CD8-positive, alpha-beta memory T cell (primary cell): ENCODE data around the gene GLYAT. TPM values are rescaled to one million over a fixed set of nuclear protein-coding genes. Genes with fewer than 3 reads are reported as not detected.

Source experiments
- CTCF ChIA-PET: fragments of 350-600 bp; sonication (Branson Sonifier 250); formaldehyde crosslinking; loops from one replicate; lab custom pipeline; 2021; ENCODE audit warnings: antibody characterized with exemption; lab: Charles Lee
- POLR2A ChIA-PET: fragments of 350-600 bp; sonication (Branson Sonifier 250); formaldehyde crosslinking; loops from one replicate; lab custom pipeline; 2021; ENCODE audit warnings: antibody characterized with exemption; lab: Charles Lee
- DNase-seq, 5 donors: peaks; one replicate each; pipeline versions ENCODE4 v3.0.0 to v3.0.0-alpha.2; 2020 to 2022; ENCODE audit warnings: mixed read lengths in 1 of 5
- H3K27ac ChIP-seq: one replicate; pipeline ENCODE4 v1.7.0; 2013; ENCODE audit warnings: low read depth, mild to moderate bottlenecking, low read length, moderate library complexity
- H3K27me3 ChIP-seq: 2 replicates; pipeline ENCODE4 v1.7.0; 2013; ENCODE audit warnings: low read length, mild to moderate bottlenecking; ENCODE audit not compliant: insufficient read depth, poor library complexity, severe bottlenecking
- H3K36me3 ChIP-seq: 2 replicates; pipeline ENCODE4 v1.7.0; 2013; ENCODE audit warnings: mild to moderate bottlenecking, low read length, moderate library complexity; ENCODE audit not compliant: insufficient read depth
- H3K4me1 ChIP-seq: 2 replicates; pipeline ENCODE4 v1.7.0; 2013; ENCODE audit warnings: mild to moderate bottlenecking, low read length, moderate library complexity; ENCODE audit not compliant: insufficient read depth
- H3K4me3 ChIP-seq: 2 replicates; pipeline ENCODE4 v1.7.0; 2013; ENCODE audit warnings: mild to moderate bottlenecking, low read length
- H3K9me3 ChIP-seq: 2 replicates; pipeline ENCODE4 v1.7.0; 2013; ENCODE audit warnings: mild to moderate bottlenecking, low read length
- H3K27ac Mint-ChIP-seq, 8 donors: one replicate each; pipeline ENCODE4 v1.8.0; 2020 to 2021; ENCODE audit warnings: mixed read lengths in 8 of 8, mild to moderate bottlenecking in 6 of 8, inconsistent platforms in 3 of 8, moderate library complexity in 3 of 8
- H3K27me3 Mint-ChIP-seq, 2 donors: one replicate each; pipeline ENCODE4 v1.8.0; 2020 to 2021; ENCODE audit warnings: mixed read lengths in 2 of 2, mild to moderate bottlenecking in 1 of 2, moderate library complexity in 1 of 2
- H3K36me3 Mint-ChIP-seq, 3 donors: one replicate each; pipeline ENCODE4 v1.8.0; 2020 to 2021; ENCODE audit warnings: mixed read lengths in 3 of 3, inconsistent platforms in 1 of 3, mild to moderate bottlenecking in 1 of 3
- H3K4me1 Mint-ChIP-seq, 3 donors: one replicate each; pipeline ENCODE4 v1.8.0; 2020 to 2021; ENCODE audit warnings: mixed read lengths in 3 of 3, inconsistent platforms in 1 of 3, mild to moderate bottlenecking in 1 of 3
- H3K4me3 Mint-ChIP-seq, 7 donors: one replicate each; pipeline ENCODE4 v1.8.0; 2020 to 2021; ENCODE audit warnings: mixed read lengths in 7 of 7, mild to moderate bottlenecking in 6 of 7, moderate library complexity in 4 of 7, inconsistent platforms in 2 of 7
- H3K9me3 Mint-ChIP-seq, 5 donors: one replicate each; pipeline ENCODE4 v1.8.0; 2020 to 2022; ENCODE audit warnings: mixed read lengths in 5 of 5, mild to moderate bottlenecking in 3 of 5, moderate library complexity in 2 of 5, inconsistent platforms in 1 of 5
- polyA plus RNA-seq: library from polyadenylated mRNA; unstranded; fragments of 300-500 nt; fragmentation: Illumina TruSeq; gene quantifications from one replicate; pipeline ENCODE4 v1.2.3, GENCODE V29; 2021
- total RNA-seq, 2 experiments: library from RNA; stranded (reverse); gene quantifications; one replicate each; pipeline ENCODE4 v1.2.3, GENCODE V29; 2021

The GLYAT gene
- total and polyA plus RNA-seq, 3 experiments from 2014 or later = not detected

DNA sequence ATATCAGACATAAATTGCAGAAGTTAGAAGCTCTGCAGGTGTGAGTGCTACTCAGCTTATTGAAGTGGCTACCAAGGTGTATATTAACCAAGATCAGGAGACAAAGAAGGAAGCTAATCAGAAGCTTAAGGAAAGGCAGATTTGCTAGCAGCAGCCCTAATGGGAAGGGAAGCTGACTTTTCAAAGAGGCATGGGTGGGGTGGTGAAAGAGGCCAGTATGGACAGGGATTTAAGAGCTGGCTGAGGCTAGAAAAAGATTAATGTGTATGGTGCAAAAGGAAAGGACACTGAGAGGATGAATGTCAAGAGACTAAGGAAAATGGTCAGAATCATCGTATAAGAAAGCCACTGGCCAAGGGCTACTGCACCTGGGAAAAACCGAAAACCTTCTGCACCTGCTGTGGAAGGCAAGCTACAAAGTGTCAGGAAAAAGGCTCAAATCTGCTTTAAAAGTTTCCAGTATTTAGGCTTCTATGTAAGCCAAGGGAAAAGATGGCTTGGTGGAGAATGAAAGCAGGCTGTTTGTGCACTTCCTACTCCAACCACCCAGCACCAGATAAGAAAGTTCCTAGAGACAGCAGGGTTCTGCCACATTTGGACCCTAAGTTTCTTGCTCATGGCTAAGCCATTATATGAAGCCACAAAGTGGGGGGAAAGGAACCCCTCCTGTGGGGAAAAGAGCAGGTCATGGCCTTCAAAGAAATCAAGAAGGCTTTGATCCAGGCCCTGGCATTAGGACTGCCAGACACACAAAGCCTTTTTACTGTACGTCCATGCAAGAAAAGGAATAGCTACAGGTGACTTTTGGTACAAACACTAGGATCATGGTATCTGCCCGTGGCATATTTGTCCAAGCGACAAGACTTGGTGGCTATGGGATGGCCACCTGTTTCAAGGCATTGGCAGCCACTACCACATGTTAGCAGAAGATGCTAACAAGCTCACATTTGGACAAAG lies 40.9 kb upstream of the GLYAT start:
- H3K27ac ChIP-seq = peak overlapping the region; percentile 86
- H3K4me3 Mint-ChIP-seq = no peak overlapping the region
- ChIA-PET CTCF (no interaction called here), POLR2A (no interaction called here)
- H3K9me3 ChIP-seq = no peaks in the 10 kb centered on the region
- H3K9me3 Mint-ChIP-seq = no peaks in the 10 kb centered on the region
- no peak for DNase-seq
- no peaks in the 10 kb centered on the region for H3K36me3 Mint-ChIP-seq
- no peaks in the 10 kb centered on the region for H3K36me3 ChIP-seq
- H3K27ac Mint-ChIP-seq = no peak overlapping the region
- H3K27me3 ChIP-seq = no peaks in the 10 kb centered on the region
- peaks cover 7 to 29% of the 10 kb centered on the region in 2 donors for H3K27me3 Mint-ChIP-seq
- H3K4me1 Mint-ChIP-seq = peaks cover 0 to 5% (median 0%) of the 10 kb centered on the region in 3 donors
- no peaks in the 10 kb centered on the region for H3K4me1 ChIP-seq
- no peak overlapping the region for H3K4me3 ChIP-seq

DNA sequence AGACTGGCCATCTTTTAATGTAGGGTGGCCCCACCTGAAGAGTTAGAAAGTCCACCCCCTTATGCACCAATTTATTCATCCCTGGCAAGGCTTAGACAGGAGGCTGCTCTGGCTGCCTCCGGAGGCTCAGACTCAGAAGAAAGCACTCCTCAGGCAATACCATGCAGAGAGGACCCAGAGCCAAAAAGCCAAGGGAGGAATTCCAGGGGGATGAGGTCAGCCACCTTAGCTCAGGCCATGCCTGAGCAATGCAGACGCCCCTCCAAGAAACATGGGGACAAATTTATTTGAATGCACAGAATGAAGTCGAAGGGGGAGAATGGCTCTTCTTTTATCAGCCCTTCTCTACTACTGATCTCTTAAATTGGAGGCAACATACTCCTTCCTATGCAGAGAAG lies 39.7 kb upstream of the GLYAT start:
- DNase-seq = no peak
- ChIA-PET POLR2A (no interaction called here), CTCF (no interaction called here)
- no peak overlapping the region for H3K4me3 ChIP-seq
- H3K27me3 ChIP-seq = no peaks in the 10 kb centered on the region
- Mint-ChIP-seq H3K4me1 (peaks cover 0 to 5% (median 0%) of the 10 kb centered on the region in 3 donors), H3K9me3 (no peaks in the 10 kb centered on the region), H3K27ac (no peak overlapping the region), H3K4me3 (no peak overlapping the region), H3K27me3 (peaks cover 7 to 26% of the 10 kb centered on the region in 2 donors), H3K36me3 (no peaks in the 10 kb centered on the region)
- H3K36me3 ChIP-seq = no peaks in the 10 kb centered on the region
- H3K9me3 ChIP-seq = no peaks in the 10 kb centered on the region
- H3K4me1 ChIP-seq = no peaks in the 10 kb centered on the region
- H3K27ac ChIP-seq = peak overlapping the region; percentile 86

DNA sequence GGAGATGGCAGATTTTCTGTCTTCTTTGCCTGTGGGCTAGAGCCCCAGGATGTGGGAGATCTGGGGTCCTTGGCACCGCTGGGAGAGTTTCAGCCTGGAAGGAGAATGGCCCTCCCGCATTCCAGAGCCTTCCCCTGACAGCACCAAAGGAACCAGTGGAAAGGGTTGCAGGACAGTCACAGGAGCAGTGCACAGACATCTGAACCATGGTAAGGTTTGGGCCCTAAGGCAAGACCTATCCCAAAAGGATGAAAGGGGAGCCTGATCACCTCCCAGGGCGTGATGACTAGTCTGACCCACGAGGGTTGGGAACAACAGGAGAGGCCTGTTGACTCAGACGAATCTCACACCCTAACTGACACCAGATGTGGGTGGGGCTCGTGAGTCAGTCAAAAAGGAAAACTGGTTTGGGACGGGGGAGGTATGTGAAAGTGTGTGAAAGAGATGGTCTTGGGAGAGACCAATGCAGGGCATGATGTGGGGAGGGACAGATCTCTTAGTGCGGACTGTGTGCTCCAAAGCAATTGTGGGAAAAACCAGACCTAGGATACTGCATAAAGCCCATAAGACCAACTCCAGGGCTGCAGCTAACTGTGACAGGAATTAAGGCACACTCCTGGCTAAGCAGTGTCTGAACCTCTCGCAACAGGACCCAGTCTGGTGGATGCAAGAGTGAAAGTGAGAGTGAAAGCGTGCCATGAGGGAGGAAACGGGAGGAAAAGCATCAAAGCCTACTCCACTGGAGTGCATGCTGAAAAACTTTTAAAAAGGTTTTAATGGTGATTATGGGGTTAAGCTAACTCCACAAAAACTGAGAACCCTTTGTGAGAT lies 39.1 kb upstream of the GLYAT start:
- peak overlapping the region in 2 of 8 donors; percentile 25 to 83 for H3K27ac Mint-ChIP-seq
- H3K4me3 ChIP-seq = no peak overlapping the region
- H3K4me1 Mint-ChIP-seq = peaks cover 0 to 5% (median 0%) of the 10 kb centered on the region in 3 donors
- H3K4me1 ChIP-seq = no peaks in the 10 kb centered on the region
- no peaks in the 10 kb centered on the region for H3K9me3 Mint-ChIP-seq
- no peaks in the 10 kb centered on the region for H3K27me3 ChIP-seq
- no peaks in the 10 kb centered on the region for H3K9me3 ChIP-seq
- no peaks in the 10 kb centered on the region for H3K36me3 Mint-ChIP-seq
- no peak overlapping the region for H3K4me3 Mint-ChIP-seq
- peaks cover 7 to 28% of the 10 kb centered on the region in 2 donors for H3K27me3 Mint-ChIP-seq
- ChIA-PET CTCF (no interaction called here), POLR2A (no interaction called here)
- DNase-seq = no peak
- peak overlapping the region; percentile 86 for H3K27ac ChIP-seq
- H3K36me3 ChIP-seq = no peaks in the 10 kb centered on the region

DNA sequence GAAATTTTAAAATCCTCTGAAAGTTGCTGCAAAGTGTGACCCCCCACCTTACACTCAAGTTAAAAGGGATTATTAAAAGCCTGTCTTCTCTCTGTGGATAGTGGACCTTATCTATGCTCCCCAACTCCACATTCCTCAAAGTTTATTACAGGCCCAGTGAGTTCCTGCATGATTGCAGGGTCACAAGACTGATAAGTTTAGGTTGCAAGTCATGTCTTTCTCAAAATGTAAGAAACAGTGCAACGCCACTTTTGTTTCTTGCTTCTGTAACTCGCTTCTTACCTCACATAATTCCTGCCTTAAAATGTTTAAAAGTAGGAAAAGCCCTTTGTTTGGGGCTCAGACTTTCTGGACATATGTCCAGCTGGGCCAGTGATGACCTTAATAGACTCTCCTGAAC lies 38.4 kb upstream of the GLYAT start:
- ChIA-PET CTCF (no interaction called here), POLR2A (no interaction called here)
- DNase-seq = no peak
- H3K9me3 Mint-ChIP-seq = no peaks in the 10 kb centered on the region
- Histone ChIP-seq H3K27ac (peak overlapping the region; percentile 86), H3K9me3 (no peaks in the 10 kb centered on the region), H3K4me3 (no peak overlapping the region), H3K27me3 (no peaks in the 10 kb centered on the region), H3K36me3 (no peaks in the 10 kb centered on the region), H3K4me1 (no peaks in the 10 kb centered on the region)
- H3K27ac Mint-ChIP-seq = no peak overlapping the region
- no peak overlapping the region for H3K4me3 Mint-ChIP-seq
- no peaks in the 10 kb centered on the region for H3K36me3 Mint-ChIP-seq
- peaks cover 7 to 29% of the 10 kb centered on the region in 2 donors for H3K27me3 Mint-ChIP-seq
- H3K4me1 Mint-ChIP-seq = peaks cover 0 to 5% (median 0%) of the 10 kb centered on the region in 3 donors

DNA sequence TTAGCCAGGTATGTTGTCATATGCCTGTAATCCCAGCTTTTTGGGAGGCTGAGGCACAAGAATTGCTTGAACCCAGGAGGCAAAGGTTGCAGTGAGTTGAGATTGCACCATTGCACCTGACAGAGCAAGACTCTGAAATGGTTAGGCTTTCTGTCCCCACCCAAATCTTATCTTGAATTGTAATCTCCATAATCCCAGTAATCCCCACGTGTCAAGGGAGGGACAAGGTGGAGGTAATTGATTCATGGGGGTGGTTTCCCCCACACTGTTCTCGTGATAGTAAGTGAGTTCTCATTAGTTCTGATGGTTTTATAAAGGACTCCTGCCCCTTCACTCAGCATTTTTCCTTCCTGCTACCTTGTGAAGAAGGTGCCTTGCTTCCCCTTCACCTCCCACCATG lies 37.6 kb upstream of the GLYAT start:
- Histone ChIP-seq H3K27ac (peak overlapping the region; percentile 86), H3K9me3 (no peaks in the 10 kb centered on the region), H3K4me1 (no peaks in the 10 kb centered on the region), H3K36me3 (no peaks in the 10 kb centered on the region), H3K4me3 (no peak overlapping the region), H3K27me3 (no peaks in the 10 kb centered on the region)
- CTCF ChIA-PET = no interaction called here
- no peaks in the 10 kb centered on the region for H3K36me3 Mint-ChIP-seq
- H3K4me3 Mint-ChIP-seq = no peak overlapping the region
- H3K9me3 Mint-ChIP-seq = no peaks in the 10 kb centered on the region
- H3K27me3 Mint-ChIP-seq = peaks cover 9 to 28% of the 10 kb centered on the region in 2 donors
- H3K4me1 Mint-ChIP-seq = peaks cover 0 to 5% (median 0%) of the 10 kb centered on the region in 3 donors
- POLR2A ChIA-PET = no interaction called here
- no peak overlapping the region for H3K27ac Mint-ChIP-seq
- DNase-seq = no peak

DNA sequence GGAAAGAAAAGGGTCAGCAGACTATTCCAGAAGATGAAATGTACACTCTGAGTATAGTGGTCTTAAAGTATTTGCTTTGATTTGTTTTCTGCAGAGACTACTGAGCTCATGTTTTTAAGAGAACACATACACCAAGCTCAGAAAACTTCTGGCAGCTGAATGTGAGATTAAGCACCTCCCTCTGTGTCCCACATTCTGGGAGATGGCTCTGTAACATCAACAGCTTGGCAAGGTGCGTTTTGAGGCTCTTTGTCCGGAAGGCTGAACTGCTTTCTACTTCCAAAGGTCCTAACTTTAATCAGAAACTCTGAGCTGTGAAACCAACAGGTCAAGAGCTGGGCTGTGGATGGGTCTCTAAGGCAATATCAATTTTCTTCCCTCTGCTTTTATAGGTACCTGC lies 36.4 kb upstream of the GLYAT start:
- peaks cover 0 to 5% (median 0%) of the 10 kb centered on the region in 3 donors for H3K4me1 Mint-ChIP-seq
- H3K9me3 ChIP-seq = no peaks in the 10 kb centered on the region

DNA sequence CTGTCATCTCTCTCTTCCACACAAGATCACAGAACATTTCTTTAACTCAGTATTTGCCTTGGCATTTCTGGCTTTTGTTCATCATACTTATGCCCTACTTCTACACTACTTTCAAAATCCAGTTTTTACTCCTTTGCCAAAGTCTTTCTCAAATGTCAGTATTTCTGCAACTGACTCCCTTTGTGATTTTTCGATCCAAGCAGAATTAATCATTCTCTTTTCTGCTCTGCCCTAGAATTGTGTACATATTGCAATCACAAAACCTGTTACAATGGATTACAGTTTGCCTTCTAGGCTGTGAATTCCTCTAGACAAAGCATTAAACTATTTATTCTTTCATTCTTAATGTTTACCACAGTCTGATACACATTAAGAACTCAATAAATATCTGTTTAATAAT lies 33.3 kb upstream of the GLYAT start:
- no peaks in the 10 kb centered on the region for H3K36me3 ChIP-seq
- H3K4me1 ChIP-seq = no peaks in the 10 kb centered on the region
- H3K9me3 ChIP-seq = no peaks in the 10 kb centered on the region
- Mint-ChIP-seq H3K27ac (no peak overlapping the region), H3K36me3 (no peaks in the 10 kb centered on the region), H3K4me3 (no peak overlapping the region), H3K4me1 (no peaks in the 10 kb centered on the region), H3K9me3 (no peaks in the 10 kb centered on the region), H3K27me3 (peaks cover 8 to 22% of the 10 kb centered on the region in 2 donors)
- no peaks in the 10 kb centered on the region for H3K27me3 ChIP-seq
- no peak overlapping the region for H3K4me3 ChIP-seq
- ChIA-PET CTCF (no interaction called here), POLR2A (no interaction called here)
- DNase-seq = no peak
- H3K27ac ChIP-seq = no peak overlapping the region

More for the DNA sequence above, 36.4 kb upstream of the GLYAT start:
- Mint-ChIP-seq H3K27ac (no peak overlapping the region), H3K27me3 (peaks cover 9 to 31% of the 10 kb centered on the region in 2 donors), H3K9me3 (no peaks in the 10 kb centered on the region), H3K4me3 (no peak overlapping the region), H3K36me3 (no peaks in the 10 kb centered on the region)
- Histone ChIP-seq H3K27me3 (no peaks in the 10 kb centered on the region), H3K27ac (no peak overlapping the region), H3K4me3 (no peak overlapping the region), H3K36me3 (no peaks in the 10 kb centered on the region), H3K4me1 (no peaks in the 10 kb centered on the region)
- ChIA-PET POLR2A (no interaction called here), CTCF (no interaction called here)
- DNase-seq = no peak

DNA sequence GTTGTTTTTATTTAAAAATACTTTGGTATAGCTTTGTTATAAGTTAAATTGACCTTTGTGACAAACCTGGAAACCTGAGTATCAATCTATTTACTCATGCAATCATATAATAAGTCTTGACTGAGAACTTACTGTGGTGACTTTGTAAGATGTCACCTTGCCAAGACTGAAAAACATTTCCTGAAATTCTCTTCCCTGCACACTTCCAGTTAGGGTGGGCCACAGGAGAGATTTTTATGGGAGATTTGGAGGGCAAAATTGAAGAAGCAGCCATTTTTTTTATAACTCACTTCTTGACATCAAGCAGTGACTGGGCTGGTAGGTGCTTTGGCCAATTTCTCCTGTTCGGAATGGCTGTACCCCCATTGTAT lies 31.4 kb upstream of the GLYAT start:
- H3K4me3 Mint-ChIP-seq = no peak overlapping the region
- Histone ChIP-seq H3K36me3 (no peaks in the 10 kb centered on the region), H3K4me3 (no peak overlapping the region), H3K27me3 (no peaks in the 10 kb centered on the region), H3K9me3 (no peaks in the 10 kb centered on the region), H3K4me1 (no peaks in the 10 kb centered on the region), H3K27ac (no peak overlapping the region)
- H3K36me3 Mint-ChIP-seq = no peaks in the 10 kb centered on the region
- H3K9me3 Mint-ChIP-seq = no peaks in the 10 kb centered on the region
- POLR2A ChIA-PET = no interaction called here
- H3K4me1 Mint-ChIP-seq = no peaks in the 10 kb centered on the region
- no peak overlapping the region for H3K27ac Mint-ChIP-seq
- H3K27me3 Mint-ChIP-seq = peaks cover 9 to 22% of the 10 kb centered on the region in 2 donors
- CTCF ChIA-PET = no interaction called here
- DNase-seq = no peak
